Lung (tissue), 12 donors: Measurements from ENCODE around the gene ZNF771. TPM values are rescaled to one million over a fixed set of nuclear protein-coding genes. Genes with fewer than 3 reads are reported as not detected.
A peak's percentile ranks its signal among the peaks of the same experiment; 100 is the strongest.

Experiments
- ATAC-seq: fragments of 200-7000 bp; cut with Tn5 transposase; one replicate; pipeline ENCODE4 v1.9.1; 2020; ENCODE audit warnings: moderate number of reproducible peaks; ENCODE audit not compliant: insufficient read depth, low FRiP score
- DNase-seq, 3 donors: peaks; one replicate each; pipeline ENCODE4 v3.0.0-alpha.2; 2013 to 2017
- H3K27ac ChIP-seq, 2 donors: one replicate each; pipeline ENCODE4 v1.5.1; 2013; ENCODE audit warnings: mild to moderate bottlenecking in 2 of 2, moderate library complexity in 2 of 2, control low read depth in 1 of 2, inconsistent platforms in 1 of 2, low read depth in 1 of 2, low read length in 1 of 2
- H3K27me3 ChIP-seq, 3 donors: one replicate each; pipeline ENCODE4 v1.5.1; 2013; ENCODE audit warnings: low read length in 2 of 3; ENCODE audit not compliant: control insufficient read depth in 3 of 3, insufficient read depth in 3 of 3
- H3K36me3 ChIP-seq, 4 donors: one replicate each; pipeline ENCODE4 v1.5.1; 2013; ENCODE audit warnings: low read length in 4 of 4, mild to moderate bottlenecking in 1 of 4, moderate library complexity in 1 of 4; ENCODE audit not compliant: control insufficient read depth in 4 of 4, insufficient read depth in 4 of 4
- H3K4me1 ChIP-seq, 5 donors: one replicate each; pipeline ENCODE4 v1.5.1; 2013; ENCODE audit warnings: low read length in 5 of 5, mild to moderate bottlenecking in 2 of 5, moderate library complexity in 1 of 5; ENCODE audit not compliant: control insufficient read depth in 5 of 5, insufficient read depth in 5 of 5
- H3K4me3 ChIP-seq: one replicate; pipeline ENCODE4 v1.5.1; 2013; ENCODE audit warnings: mild to moderate bottlenecking, control low read depth, moderate library complexity
- H3K9ac ChIP-seq, 2 donors: one replicate each; pipeline ENCODE4 v1.5.1; 2013; ENCODE audit warnings: low read length in 2 of 2, control low read depth in 1 of 2; ENCODE audit not compliant: insufficient read depth in 1 of 2
- H3K9me3 ChIP-seq, 4 donors: one replicate each; pipeline ENCODE4 v1.5.1; 2013; ENCODE audit warnings: low read length in 3 of 4, mild to moderate bottlenecking in 1 of 4, moderate library complexity in 1 of 4; ENCODE audit not compliant: control insufficient read depth in 4 of 4, insufficient read depth in 3 of 4
- CTCF ChIP-seq: IDR thresholded peaks from 2 replicates; pipeline ENCODE4 v1.5.1; 2012; ENCODE audit warnings: mild to moderate bottlenecking; ENCODE audit errors: control extremely low read depth, extremely low read depth
- WGBS, 2 donors: extraction: QIAGEN DNeasy Blood & Tissue Kit; methylation state at CpG; one replicate each; pipeline ENCODE4 v1.1.7; 2013; 5-methylcytosine and 5-hydroxymethylcytosine counted together
- polyA plus RNA-seq, 2 donors: library from polyadenylated mRNA; stranded (reverse); fragments of 200-250 nt; gene quantifications; one replicate each; pipeline ENCODE4 v1.2.1, GENCODE V29; 2013
- total RNA-seq, 2 donors: library from RNA; depleted of rRNA in 1 of 2; stranded (reverse); fragments of >200 nt in 1 of 2; gene quantifications; one replicate each; pipeline ENCODE4 v1.2.1, GENCODE V29; 2014 to 2021
- donor health status: control.
- donor health status: control.
- donor health status: Bipolar disorder and iron deficiency.
- donor health status: healthy.
- donor health status: DM: yes; HTN: yes; CAD: no.

The ZNF771 gene
- total and polyA plus RNA-seq, 4 donors: 3.0 to 7.2 (median 4.3) TPM

GRCh38 chr16:30372038-30372712 lies 35.2 kb upstream of the ZNF771 start:
- Histone ChIP-seq H3K36me3 (peaks cover 0 to 5% (median 2%) of the 10 kb centered on the region in 4 donors), H3K27ac (peak overlapping the region in 1 of 2 donors; percentile 88), H3K9me3 (no peaks in the 10 kb centered on the region), H3K4me1 (peaks cover 6 to 27% (median 16%) of the 10 kb centered on the region in 5 donors), H3K4me3 (no peak overlapping the region), H3K27me3 (no peaks in the 10 kb centered on the region), H3K9ac (no peak overlapping the region)
- DNase-seq (no peak), ATAC-seq (no peak)
- no peak for TF ChIP-seq CTCF
- 78 to 93% methylated on average over 6 of the region's 6 CpGs for WGBS, 2 donors

- DNase-seq: no peak
- Histone ChIP-seq H3K36me3 (no peaks in the 10 kb centered on the region), H3K9ac (no peak overlapping the region), H3K27me3 (no peaks in the 10 kb centered on the region), H3K4me1 (peaks cover under 1 to 22% (median 11%) of the 10 kb centered on the region in 5 donors), H3K9me3 (no peaks in the 10 kb centered on the region), H3K4me3 (no peak overlapping the region), H3K27ac (no peak overlapping the region)
- no peak for ATAC-seq
- TF ChIP-seq CTCF: no peak
- 80 to 86% methylated on average over 5 of the region's 5 CpGs for WGBS, 2 donors
These were observed 34.7 kb upstream of the ZNF771 start for GRCh38 chr16:30372725-30373124.

DNA sequence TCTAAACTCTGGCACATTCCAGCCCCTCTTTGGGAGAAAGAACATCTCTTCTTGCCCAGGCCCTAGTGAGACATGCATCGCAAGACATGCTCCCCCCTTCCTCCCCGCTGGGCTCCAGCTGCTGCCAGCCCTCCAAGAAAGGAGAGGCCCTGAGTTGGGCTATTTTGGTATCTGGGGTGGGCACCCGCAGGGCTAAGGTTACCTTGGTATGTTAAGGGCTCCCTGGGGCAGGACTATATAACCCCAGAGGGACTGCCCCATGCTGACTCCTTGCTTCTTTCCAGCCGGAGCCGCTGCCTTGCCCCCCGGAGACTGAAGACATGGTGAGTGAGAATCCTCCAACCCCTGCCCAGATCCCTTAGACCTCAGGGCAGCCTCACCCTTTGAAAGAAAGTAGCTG lies 32.9 kb upstream of the ZNF771 start, which contains the start of gene MYL11:
Gene MYL11 (plus strand): TSS at position 265 of the 400 bp plus-strand sequence. CDS start 56 bp downstream, at position 321.
- no peak for DNase-seq
- 93 to 96% methylated on average over 6 of the region's 6 CpGs for WGBS, 2 donors
- Histone ChIP-seq H3K36me3 (no peaks in the 10 kb centered on the region), H3K27ac (no peak within 1 kb of the TSS), H3K4me3 (no peak within 1 kb of the TSS), H3K9ac (no peak within 1 kb of the TSS), H3K27me3 (no peaks in the 10 kb centered on the region), H3K9me3 (no peaks in the 10 kb centered on the region), H3K4me1 (peaks cover 0 to 10% (median 5%) of the 10 kb centered on the region in 5 donors)
- no peak for ATAC-seq
- no peak for TF ChIP-seq CTCF

DNA sequence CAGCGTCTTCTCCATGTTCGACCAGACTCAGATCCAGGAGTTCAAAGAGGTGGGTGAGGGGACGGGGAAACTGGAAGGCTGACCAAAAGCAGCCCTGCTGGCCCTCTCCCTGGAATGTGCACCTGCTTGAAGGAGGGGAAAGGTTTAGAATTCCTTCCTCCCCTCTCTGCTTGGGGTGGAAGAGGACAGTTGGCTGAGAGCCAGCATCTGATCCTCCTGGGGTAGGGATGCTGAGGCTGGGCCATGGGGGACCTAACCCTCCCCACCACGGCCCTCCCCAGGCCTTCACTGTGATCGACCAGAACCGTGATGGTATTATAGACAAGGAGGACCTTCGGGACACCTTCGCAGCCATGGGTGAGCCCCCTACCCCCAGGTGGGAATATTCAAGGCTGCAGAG lies 31.5 kb upstream of the ZNF771 start:
- Histone ChIP-seq H3K4me3 (no peak overlapping the region), H3K27me3 (no peaks in the 10 kb centered on the region), H3K9me3 (no peaks in the 10 kb centered on the region), H3K4me1 (peaks cover 0 to 10% (median 5%) of the 10 kb centered on the region in 5 donors), H3K9ac (no peak overlapping the region), H3K27ac (no peak overlapping the region), H3K36me3 (no peaks in the 10 kb centered on the region)
- ATAC-seq: no peak
- WGBS, 2 donors: 91 to 94% methylated on average over 8 of the region's 8 CpGs
- TF ChIP-seq CTCF: no peak
- no peak for DNase-seq
